ENCODE results near the gene SLC1A2.

The SLC1A2 gene

GRCh38 chr11:35214226-35214770 is 205.1 kb downstream of the SLC1A2 start:
- no peak for DNase-seq

GRCh38 chr11:35211952-35212351 is 207.4 kb downstream of the SLC1A2 start:
- DNase-seq: no peak

- no peak for DNase-seq
These were observed 208.3 kb downstream of the SLC1A2 start for GRCh38 chr11:35210876-35211546.

GRCh38 chr11:35208795-35209194 is 210.6 kb downstream of the SLC1A2 start:
- DNase-seq: no peak

- DNase-seq: no peak
These were observed 211.6 kb downstream of the SLC1A2 start for GRCh38 chr11:35207471-35208403.

- no peak for DNase-seq
These were observed 212.7 kb downstream of the SLC1A2 start for GRCh38 chr11:35206616-35207015.

GRCh38 chr11:35204614-35205013 is 214.7 kb downstream of the SLC1A2 start:
- DNase-seq: no peak
